ENCODE results near the gene P2RX4.

DNA sequence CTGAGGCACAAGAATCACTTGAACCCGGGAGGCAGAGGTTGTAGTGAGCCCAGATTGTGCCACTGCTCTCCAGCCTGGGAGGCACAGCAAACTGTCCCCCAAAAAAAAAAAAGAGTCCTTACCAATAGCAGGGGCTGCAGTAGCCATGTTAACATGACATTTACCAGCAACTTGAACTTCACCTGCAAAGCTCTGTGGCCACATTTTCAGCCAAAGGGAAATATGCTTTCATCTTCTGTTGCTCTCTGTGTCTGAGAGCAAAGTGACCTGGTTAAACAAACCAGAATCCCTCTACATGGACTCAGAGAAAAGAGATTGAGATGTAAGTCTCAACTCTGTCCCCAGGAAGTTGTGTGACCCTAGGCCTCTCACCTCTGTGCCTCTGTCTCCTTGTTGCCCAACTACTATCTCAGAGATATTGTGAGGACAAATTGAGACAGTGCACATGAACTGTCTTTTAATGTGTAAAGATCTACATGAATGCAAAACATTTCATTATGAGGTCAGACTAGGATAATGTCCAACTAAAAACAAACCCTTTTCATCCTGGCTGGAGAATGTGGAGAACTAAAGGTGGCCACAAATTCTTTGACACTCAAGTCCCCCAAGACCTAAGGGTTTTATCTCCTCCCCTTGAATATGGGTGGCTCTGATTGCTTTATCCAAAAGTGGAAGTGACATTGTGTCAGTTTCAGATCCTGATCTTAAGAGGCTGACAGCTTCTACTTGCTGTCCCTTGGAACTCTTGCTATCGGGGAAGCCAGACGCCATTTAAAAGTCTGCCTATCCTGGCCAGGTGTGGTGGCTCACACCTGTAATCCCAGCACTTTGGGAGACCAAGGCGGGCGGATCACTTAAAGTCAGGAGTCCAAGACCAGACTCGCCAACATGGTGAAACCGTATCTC lies 24.7 kb upstream of the P2RX4 start:
- TF ChIP-seq CHD1 (IDR thresholded peaks at IDR 0.05; ENCODE audit: low read depth, low read length) = no peak
- no peak for TF ChIP-seq POLR2A (IDR thresholded peaks at IDR 0.05; ENCODE audit: low read depth, low read length)
- TF ChIP-seq, protein P1, sequence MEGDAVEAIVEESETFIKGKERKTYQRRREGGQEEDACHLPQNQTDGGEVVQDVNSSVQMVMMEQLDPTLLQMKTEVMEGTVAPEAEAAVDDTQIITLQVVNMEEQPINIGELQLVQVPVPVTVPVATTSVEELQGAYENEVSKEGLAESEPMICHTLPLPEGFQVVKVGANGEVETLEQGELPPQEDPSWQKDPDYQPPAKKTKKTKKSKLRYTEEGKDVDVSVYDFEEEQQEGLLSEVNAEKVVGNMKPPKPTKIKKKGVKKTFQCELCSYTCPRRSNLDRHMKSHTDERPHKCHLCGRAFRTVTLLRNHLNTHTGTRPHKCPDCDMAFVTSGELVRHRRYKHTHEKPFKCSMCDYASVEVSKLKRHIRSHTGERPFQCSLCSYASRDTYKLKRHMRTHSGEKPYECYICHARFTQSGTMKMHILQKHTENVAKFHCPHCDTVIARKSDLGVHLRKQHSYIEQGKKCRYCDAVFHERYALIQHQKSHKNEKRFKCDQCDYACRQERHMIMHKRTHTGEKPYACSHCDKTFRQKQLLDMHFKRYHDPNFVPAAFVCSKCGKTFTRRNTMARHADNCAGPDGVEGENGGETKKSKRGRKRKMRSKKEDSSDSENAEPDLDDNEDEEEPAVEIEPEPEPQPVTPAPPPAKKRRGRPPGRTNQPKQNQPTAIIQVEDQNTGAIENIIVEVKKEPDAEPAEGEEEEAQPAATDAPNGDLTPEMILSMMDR (conservative IDR thresholded peaks at IDR 0.05; ENCODE audit: low read depth, low read length) = no peak
- TF ChIP-seq, protein P2, sequence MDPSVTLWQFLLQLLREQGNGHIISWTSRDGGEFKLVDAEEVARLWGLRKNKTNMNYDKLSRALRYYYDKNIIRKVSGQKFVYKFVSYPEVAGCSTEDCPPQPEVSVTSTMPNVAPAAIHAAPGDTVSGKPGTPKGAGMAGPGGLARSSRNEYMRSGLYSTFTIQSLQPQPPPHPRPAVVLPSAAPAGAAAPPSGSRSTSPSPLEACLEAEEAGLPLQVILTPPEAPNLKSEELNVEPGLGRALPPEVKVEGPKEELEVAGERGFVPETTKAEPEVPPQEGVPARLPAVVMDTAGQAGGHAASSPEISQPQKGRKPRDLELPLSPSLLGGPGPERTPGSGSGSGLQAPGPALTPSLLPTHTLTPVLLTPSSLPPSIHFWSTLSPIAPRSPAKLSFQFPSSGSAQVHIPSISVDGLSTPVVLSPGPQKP (IDR thresholded peaks at IDR 0.05; ENCODE audit: borderline replicate concordance, low read depth, low read length) = no peak
- TF ChIP-seq CEBPB (IDR thresholded peaks at IDR 0.05; ENCODE audit: low read depth, low read length) = no peak
- TF ChIP-seq RAD21 (IDR thresholded peaks at IDR 0.05; ENCODE audit: low read length) = no peak
- TF ChIP-seq MXI1 (IDR thresholded peaks at IDR 0.05; ENCODE audit: borderline replicate concordance, low read depth, low read length) = no peak
- TF ChIP-seq FOS (IDR thresholded peaks at IDR 0.05; ENCODE audit: low read depth, low read length) = no peak
- no peak for TF ChIP-seq RFX5 (IDR thresholded peaks at IDR 0.05; ENCODE audit: low read depth, low read length)
- TF ChIP-seq, protein P3, sequence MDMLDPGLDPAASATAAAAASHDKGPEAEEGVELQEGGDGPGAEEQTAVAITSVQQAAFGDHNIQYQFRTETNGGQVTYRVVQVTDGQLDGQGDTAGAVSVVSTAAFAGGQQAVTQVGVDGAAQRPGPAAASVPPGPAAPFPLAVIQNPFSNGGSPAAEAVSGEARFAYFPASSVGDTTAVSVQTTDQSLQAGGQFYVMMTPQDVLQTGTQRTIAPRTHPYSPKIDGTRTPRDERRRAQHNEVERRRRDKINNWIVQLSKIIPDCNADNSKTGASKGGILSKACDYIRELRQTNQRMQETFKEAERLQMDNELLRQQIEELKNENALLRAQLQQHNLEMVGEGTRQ (IDR thresholded peaks at IDR 0.05; ENCODE audit: low read depth, low read length) = no peak
- no peak for TF ChIP-seq BHLHE40 (IDR thresholded peaks at IDR 0.05; ENCODE audit: low read depth, low read length)
- no peak for TF ChIP-seq SMC3 (IDR thresholded peaks at IDR 0.05; ENCODE audit: low read depth, low read length)
